ENCODE measurements around the gene TNFRSF6B.

DNA sequence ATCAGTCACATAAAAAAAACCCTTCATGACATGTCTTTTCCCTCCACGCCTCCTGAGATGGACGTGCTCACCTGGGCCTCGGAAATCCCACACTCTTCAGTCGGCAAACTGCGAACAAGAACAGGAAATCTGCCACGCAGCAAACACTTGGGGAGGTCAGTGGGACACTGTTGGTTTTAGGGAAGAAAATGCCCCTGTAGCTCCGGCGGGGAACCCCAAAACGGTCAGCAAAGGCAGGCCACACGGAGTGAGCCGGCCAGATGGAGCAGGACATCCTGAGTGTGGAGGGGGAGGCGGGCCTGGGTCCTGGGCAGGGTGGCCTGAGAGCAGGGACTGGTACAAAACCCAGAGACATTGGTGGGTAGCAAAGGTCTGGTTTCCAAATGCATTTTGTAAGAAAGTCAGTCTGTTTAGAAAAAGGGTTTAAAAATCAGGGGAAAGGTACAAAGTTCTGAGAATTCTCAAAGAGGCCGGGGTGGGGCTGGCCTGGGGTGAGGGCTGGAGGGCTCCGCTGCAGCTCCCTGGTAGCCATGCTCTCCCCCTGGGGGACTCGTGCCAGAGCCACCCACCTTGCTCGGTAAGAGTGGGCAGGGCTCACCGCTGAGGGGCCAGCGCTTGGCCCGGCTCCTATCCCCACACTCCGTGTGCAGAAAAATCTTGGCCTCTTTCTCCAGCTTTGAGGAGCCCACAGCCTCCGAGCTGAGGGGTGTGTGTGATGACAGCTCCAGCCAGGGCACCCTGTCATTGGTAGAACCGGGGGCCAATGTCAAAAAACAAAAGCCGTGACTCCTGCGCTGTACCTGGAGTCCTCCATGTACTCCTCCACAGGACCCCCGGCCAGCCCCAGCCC lies 48.3 kb downstream of the TNFRSF6B start:
- no peak for TF ChIP-seq SP1 (IDR thresholded peaks at IDR 0.05)
- no peak for TF ChIP-seq L3MBTL2 (conservative IDR thresholded peaks at IDR 0.05)
- TF ChIP-seq ZNF384 (IDR thresholded peaks at IDR 0.05) = no peak
- no peak for TF ChIP-seq NFRKB (IDR thresholded peaks at IDR 0.05)
- TF ChIP-seq TARDBP (IDR thresholded peaks at IDR 0.05) = no peak

Measured in HEK293T (cell line).